GM18517 (cell line): ENCODE measurements around the gene LPP.

Source experiments
- ATAC-seq: cut with Tn5 transposase; IDR thresholded peaks from one replicate; pipeline ENCODE4 v1.9.1; 2021; ENCODE audit warnings: mild to moderate bottlenecking, moderate library complexity; ENCODE audit not compliant: unreplicated experiment

The LPP gene

GRCh38 chr3:188573956-188574355 lies 420.0 kb downstream of the LPP start:
- no peak for ATAC-seq

- ATAC-seq = no peak
Observed at GRCh38 chr3:188574885-188575284, 420.9 kb downstream of the LPP start.

GRCh38 chr3:188575501-188575900 lies 421.5 kb downstream of the LPP start:
- ATAC-seq = no peak

GRCh38 chr3:188577539-188577938 lies 423.6 kb downstream of the LPP start:
- ATAC-seq = no peak

GRCh38 chr3:188578576-188579363 lies 424.8 kb downstream of the LPP start:
- ATAC-seq = no peak

- ATAC-seq = no peak
Observed at GRCh38 chr3:188580223-188580622, 426.3 kb downstream of the LPP start.

GRCh38 chr3:188580659-188581058 lies 426.7 kb downstream of the LPP start:
- ATAC-seq = no peak

- no peak for ATAC-seq
Observed at GRCh38 chr3:188581365-188581764, 427.4 kb downstream of the LPP start.

- no peak for ATAC-seq
Observed at GRCh38 chr3:188581792-188582191, 427.8 kb downstream of the LPP start.

GRCh38 chr3:188583341-188584161 lies 429.6 kb downstream of the LPP start:
- no peak for ATAC-seq

GRCh38 chr3:188584162-188584529 lies 430.2 kb downstream of the LPP start:
- no peak for ATAC-seq

GRCh38 chr3:188584958-188585689 lies 431.2 kb downstream of the LPP start:
- ATAC-seq = no peak

GRCh38 chr3:188589071-188589470 lies 435.1 kb downstream of the LPP start:
- no peak for ATAC-seq

- no peak for ATAC-seq
Observed at GRCh38 chr3:188589771-188590170, 435.8 kb downstream of the LPP start.

- no peak for ATAC-seq
Observed at GRCh38 chr3:188590557-188590956, 436.6 kb downstream of the LPP start.

- ATAC-seq = no peak
Observed at GRCh38 chr3:188594139-188594538, 440.2 kb downstream of the LPP start.

- ATAC-seq = no peak
Observed at GRCh38 chr3:188595890-188596376, 442.0 kb downstream of the LPP start.

GRCh38 chr3:188598894-188599293 lies 444.9 kb downstream of the LPP start:
- no peak for ATAC-seq

- ATAC-seq = no peak
Observed at GRCh38 chr3:188602111-188602510, 448.2 kb downstream of the LPP start.

- no peak for ATAC-seq
Observed at GRCh38 chr3:188602620-188603019, 448.7 kb downstream of the LPP start.

GRCh38 chr3:188604651-188605050 lies 450.7 kb downstream of the LPP start:
- no peak for ATAC-seq
